Upper lobe of left lung (tissue), 4 donors: ENCODE results near the gene PNPLA2.

Source experiments
- POLR2A ChIP-seq, 4 donors: fragments of 450-650 bp; IDR thresholded peaks; one replicate each; pipeline ENCODE4 v1.5.1; 2016 to 2017; ENCODE audit warnings: antibody characterized with exemption in 4 of 4, mild to moderate bottlenecking in 2 of 4
- POLR2AphosphoS5 ChIP-seq, 2 donors: sonication (generic); formaldehyde crosslinking; IDR thresholded peaks; one replicate each; pipeline ENCODE4 v1.5.1; 2017; ENCODE audit warnings: antibody characterized with exemption in 2 of 2
- TF ChIP-seq, protein P1 (sequence below), 6 experiments: fragments of 450-650 bp in 4 of 6; fragments of 200-600 bp in 2 of 6; sonication (generic) in 2 of 6; IDR thresholded peaks; one replicate each; pipeline ENCODE4 v1.5.1; 2016 to 2019; ENCODE audit warnings: antibody characterized with exemption in 6 of 6

DNA sequence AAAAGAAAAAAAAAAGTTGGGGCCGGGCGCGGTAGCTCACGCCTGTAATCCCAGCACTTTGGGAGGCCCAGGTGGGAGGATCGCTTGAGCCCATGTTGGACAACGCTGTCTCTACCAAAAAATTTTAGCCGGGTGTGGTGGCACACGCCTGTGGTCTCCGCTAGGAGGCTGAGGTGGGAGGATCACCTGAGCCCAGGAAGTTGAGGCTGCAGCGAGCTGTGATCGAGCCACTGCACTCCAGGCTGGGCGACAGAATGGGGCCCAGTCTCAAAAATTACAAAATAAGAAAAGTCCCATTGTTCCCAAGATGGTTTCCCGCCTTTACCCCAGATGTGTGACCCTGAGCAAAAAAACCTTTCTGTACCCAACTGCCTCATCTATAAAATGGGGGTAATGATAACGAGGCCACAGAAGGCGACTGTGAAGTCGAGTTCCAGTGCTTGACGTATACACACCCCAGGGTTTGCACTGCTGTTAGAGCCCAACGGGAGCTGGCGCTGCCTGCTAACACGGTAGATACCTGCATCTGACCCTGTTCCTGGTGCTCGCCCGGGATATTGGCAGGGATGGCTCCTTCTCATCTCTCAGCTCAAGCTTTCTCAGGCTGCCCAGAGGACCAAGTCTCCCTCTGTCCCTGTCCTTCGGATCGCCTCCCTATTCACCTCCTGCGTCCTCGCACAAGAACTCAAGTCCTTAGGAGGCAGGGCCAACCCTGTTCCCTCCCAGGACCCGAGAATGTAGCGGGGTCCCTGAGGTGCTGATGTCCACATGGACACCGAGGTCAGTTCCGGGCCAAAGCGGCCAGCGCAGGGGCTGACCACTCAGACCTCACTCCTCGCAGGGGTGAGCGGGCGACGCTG, 10.1 kb upstream of the PNPLA2 start:
- TF ChIP-seq, protein P1, sequence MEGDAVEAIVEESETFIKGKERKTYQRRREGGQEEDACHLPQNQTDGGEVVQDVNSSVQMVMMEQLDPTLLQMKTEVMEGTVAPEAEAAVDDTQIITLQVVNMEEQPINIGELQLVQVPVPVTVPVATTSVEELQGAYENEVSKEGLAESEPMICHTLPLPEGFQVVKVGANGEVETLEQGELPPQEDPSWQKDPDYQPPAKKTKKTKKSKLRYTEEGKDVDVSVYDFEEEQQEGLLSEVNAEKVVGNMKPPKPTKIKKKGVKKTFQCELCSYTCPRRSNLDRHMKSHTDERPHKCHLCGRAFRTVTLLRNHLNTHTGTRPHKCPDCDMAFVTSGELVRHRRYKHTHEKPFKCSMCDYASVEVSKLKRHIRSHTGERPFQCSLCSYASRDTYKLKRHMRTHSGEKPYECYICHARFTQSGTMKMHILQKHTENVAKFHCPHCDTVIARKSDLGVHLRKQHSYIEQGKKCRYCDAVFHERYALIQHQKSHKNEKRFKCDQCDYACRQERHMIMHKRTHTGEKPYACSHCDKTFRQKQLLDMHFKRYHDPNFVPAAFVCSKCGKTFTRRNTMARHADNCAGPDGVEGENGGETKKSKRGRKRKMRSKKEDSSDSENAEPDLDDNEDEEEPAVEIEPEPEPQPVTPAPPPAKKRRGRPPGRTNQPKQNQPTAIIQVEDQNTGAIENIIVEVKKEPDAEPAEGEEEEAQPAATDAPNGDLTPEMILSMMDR (IDR thresholded peaks at IDR 0.05): no peak
- TF ChIP-seq POLR2AphosphoS5 (IDR thresholded peaks at IDR 0.05) (no peak), POLR2A (IDR thresholded peaks at IDR 0.05) (no peak)
